CD4-positive, alpha-beta T cell treated with Interferon gamma for 1 hour (primary cell): ENCODE measurements around the gene HSP90AA1.

Experiments used
- DNase-seq: peaks from one replicate; pipeline ENCODE4 v3.0.0-alpha.2; 2020

Gene HSP90AA1

GRCh38 chr14:102035914-102036313 lies 50.9 kb downstream of the HSP90AA1 start:
- DNase-seq: no peak

GRCh38 chr14:102034301-102034700 lies 52.5 kb downstream of the HSP90AA1 start:
- no peak for DNase-seq

GRCh38 chr14:102033241-102033640 lies 53.6 kb downstream of the HSP90AA1 start:
- no peak for DNase-seq
